Transverse colon (tissue), 4 donors: ENCODE results near the gene IL22RA2. TPM values are rescaled to one million over a fixed set of nuclear protein-coding genes. Genes with fewer than 3 reads are reported as not detected.

Experiments
- DNase-seq: peaks from one replicate; pipeline ENCODE4 v3.0.0-alpha.2; 2019
- H3K27ac ChIP-seq, 4 donors: fragments of 200-600 bp; sonication (generic); 2 replicates each; pipeline ENCODE4 v1.5.1; 2016 to 2018; ENCODE audit warnings: inconsistent platforms in 4 of 4
- H3K27me3 ChIP-seq: fragments of 200-600 bp; sonication (generic); 2 replicates; pipeline ENCODE4 v1.5.1; 2017; ENCODE audit warnings: inconsistent platforms
- H3K36me3 ChIP-seq, 4 donors: fragments of 200-600 bp; sonication (generic); 2 replicates each; pipeline ENCODE4 v1.5.1; 2017 to 2019; ENCODE audit warnings: inconsistent platforms in 4 of 4
- H3K4me1 ChIP-seq, 4 donors: fragments of 200-600 bp; sonication (generic); 2 replicates each; pipeline ENCODE4 v1.5.1; 2017 to 2020; ENCODE audit warnings: inconsistent platforms in 4 of 4
- H3K4me3 ChIP-seq, 4 donors: fragments of 200-600 bp; sonication (generic); 1 replicate in 1 of 4; 2 replicates in 3 of 4; pipeline versions ENCODE4 v1.5.1 to v1.6.1; 2017 to 2019; ENCODE audit warnings: inconsistent platforms in 4 of 4
- H3K9me3 ChIP-seq, 2 donors: fragments of 200-600 bp; sonication (generic); 2 replicates each; pipeline ENCODE4 v1.5.1; 2017 to 2019; ENCODE audit warnings: inconsistent platforms in 2 of 2
- CTCF ChIP-seq, 5 experiments: fragments of 200-600 bp in 3 of 5; fragments of 450-650 bp in 2 of 5; sonication (generic) in 3 of 5; IDR thresholded peaks; 1 replicate in 2 of 5; 2 replicates in 3 of 5; pipeline ENCODE4 v1.5.1; 2016 to 2017; ENCODE audit warnings: antibody characterized with exemption in 5 of 5, inconsistent platforms in 3 of 5, mild to moderate bottlenecking in 2 of 5, moderate library complexity in 1 of 5
- EP300 ChIP-seq: sonication (generic); formaldehyde crosslinking; IDR thresholded peaks from one replicate; pipeline ENCODE4 v1.6.1; 2017; ENCODE audit warnings: antibody characterized with exemption, low read depth
- POLR2A ChIP-seq: fragments of 450-650 bp; IDR thresholded peaks from one replicate; pipeline ENCODE4 v1.6.1; 2016; ENCODE audit warnings: antibody characterized with exemption, mild to moderate bottlenecking, moderate library complexity
- POLR2AphosphoS5 ChIP-seq, 3 donors: sonication (generic); formaldehyde crosslinking; IDR thresholded peaks; one replicate each; pipeline ENCODE4 v1.6.1; 2016; ENCODE audit warnings: antibody characterized with exemption in 3 of 3
- WGBS, 2 donors: methylation state at CpG; one replicate each; pipeline ENCODE4 v1.1.5; 2018; ENCODE audit warnings: low coverage in 1 of 2; 5-methylcytosine and 5-hydroxymethylcytosine counted together
- in situ Hi-C, 4 donors: fragments of 200-750 bp; cut with MboI; loops; one replicate each; pipeline versions ENCODE4 v1.15.0 to v1.15.1; 2017; ENCODE audit warnings: low sequenced_read_pairs in 3 of 4, low pct_ligation_motif_present in 1 of 4, low pct_unique_long_range_greater_than_20kb in 1 of 4
- intact Hi-C: fragments of 100-400 bp; cut with DNase I; formaldehyde crosslinking; loops from one replicate; pipeline ENCODE4 v1.15.1; 2023; ENCODE audit warnings: low total_unique reads
- total RNA-seq, 4 donors: library from RNA; depleted of rRNA; stranded (reverse); fragments of >200 nt; gene quantifications; one replicate each; pipeline ENCODE4 v1.1.0, GENCODE V29; 2016

IL22RA2 gene
- total RNA-seq, 4 donors from 2014 or later: 0.16 TPM; not detected in 3

GRCh38 chr6:137095093-137095492 is 78.4 kb downstream of the IL22RA2 start:
- H3K27me3 ChIP-seq: no peaks in the 10 kb centered on the region
- intact Hi-C loops: loop anchor here (10.0 kb wide), 1 partner anchor 220 kb away; no protein-coding TSS in a partner anchor
- DNase-seq: no peak
- H3K4me3 ChIP-seq: no peak overlapping the region
- H3K4me1 ChIP-seq: peaks cover 0 to 27% (median 8%) of the 10 kb centered on the region in 4 donors
- WGBS, 2 donors: 83% methylated on average over 10 of the region's 10 CpGs; no CpG with 5 or more reads in 1 of the 2 donors
- H3K9me3 ChIP-seq: no peaks in the 10 kb centered on the region
- H3K27ac ChIP-seq: no peak overlapping the region
- in situ Hi-C loops: loop anchor here in 3 of 4 donors (10.0 to 25.0 kb wide), 4 partner anchors 217 to 542 kb away; no protein-coding TSS in a partner anchor
- no peak for TF ChIP-seq POLR2A
- no peak for TF ChIP-seq EP300
- no peak for TF ChIP-seq CTCF (IDR thresholded peaks at IDR 0.05)
- TF ChIP-seq POLR2AphosphoS5 (IDR thresholded peaks at IDR 0.05): no peak
- no peaks in the 10 kb centered on the region for H3K36me3 ChIP-seq

GRCh38 chr6:137094411-137095008 is 78.9 kb downstream of the IL22RA2 start:
- no peaks in the 10 kb centered on the region for H3K36me3 ChIP-seq
- no peaks in the 10 kb centered on the region for H3K9me3 ChIP-seq
- in situ Hi-C loops (loop anchor here in 3 of 4 donors (10.0 to 25.0 kb wide), 4 partner anchors 218 to 543 kb away; no protein-coding TSS in a partner anchor), intact Hi-C loops (loop anchor here (10.0 kb wide), 1 partner anchor 220 kb away; no protein-coding TSS in a partner anchor)
- H3K27ac ChIP-seq: no peak overlapping the region
- DNase-seq: peak; percentile 56
- no peaks in the 10 kb centered on the region for H3K27me3 ChIP-seq
- peaks cover 0 to 30% (median 8%) of the 10 kb centered on the region in 4 donors for H3K4me1 ChIP-seq
- no peak overlapping the region for H3K4me3 ChIP-seq
- TF ChIP-seq CTCF (IDR thresholded peaks at IDR 0.05) (peak; percentile 67 to 70 (median 69)), EP300 (no peak)
- WGBS, 2 donors: 23 to 31% methylated on average over 4 to 5 of the region's 5 CpGs

Other genes with a start within 250 kb of the IL22RA2 start
- 10 to 100 TPM in 2 of 4 donors, 1 to 10 TPM in 2; 7.4 to 20.5 (median 11.3) TPM for gene IL20RA, start 128.7 kb downstream of the IL22RA2 start, total RNA-seq
- 100 to 1,000 TPM in 2 of 4 donors, 10 to 100 TPM in 1, 1 to 10 TPM in 1; 7.0 to 116 (median 86.8) TPM for gene IFNGR1, start 45.7 kb upstream of the IL22RA2 start, total RNA-seq